ENCODE data around the gene MPND. TPM values are rescaled to one million over a fixed set of nuclear protein-coding genes. Genes with fewer than 3 reads are reported as not detected.
A peak's percentile ranks its signal among the peaks of the same experiment; 100 is the strongest.

The MPND gene, protein sequence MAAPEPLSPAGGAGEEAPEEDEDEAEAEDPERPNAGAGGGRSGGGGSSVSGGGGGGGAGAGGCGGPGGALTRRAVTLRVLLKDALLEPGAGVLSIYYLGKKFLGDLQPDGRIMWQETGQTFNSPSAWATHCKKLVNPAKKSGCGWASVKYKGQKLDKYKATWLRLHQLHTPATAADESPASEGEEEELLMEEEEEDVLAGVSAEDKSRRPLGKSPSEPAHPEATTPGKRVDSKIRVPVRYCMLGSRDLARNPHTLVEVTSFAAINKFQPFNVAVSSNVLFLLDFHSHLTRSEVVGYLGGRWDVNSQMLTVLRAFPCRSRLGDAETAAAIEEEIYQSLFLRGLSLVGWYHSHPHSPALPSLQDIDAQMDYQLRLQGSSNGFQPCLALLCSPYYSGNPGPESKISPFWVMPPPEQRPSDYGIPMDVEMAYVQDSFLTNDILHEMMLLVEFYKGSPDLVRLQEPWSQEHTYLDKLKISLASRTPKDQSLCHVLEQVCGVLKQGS
- total RNA-seq (2014; rRNA removed; shearing (Covaris generic); ENCODE audit: low replicate concordance) = 0.52 and 4.4 TPM in 2 replicates

DNA sequence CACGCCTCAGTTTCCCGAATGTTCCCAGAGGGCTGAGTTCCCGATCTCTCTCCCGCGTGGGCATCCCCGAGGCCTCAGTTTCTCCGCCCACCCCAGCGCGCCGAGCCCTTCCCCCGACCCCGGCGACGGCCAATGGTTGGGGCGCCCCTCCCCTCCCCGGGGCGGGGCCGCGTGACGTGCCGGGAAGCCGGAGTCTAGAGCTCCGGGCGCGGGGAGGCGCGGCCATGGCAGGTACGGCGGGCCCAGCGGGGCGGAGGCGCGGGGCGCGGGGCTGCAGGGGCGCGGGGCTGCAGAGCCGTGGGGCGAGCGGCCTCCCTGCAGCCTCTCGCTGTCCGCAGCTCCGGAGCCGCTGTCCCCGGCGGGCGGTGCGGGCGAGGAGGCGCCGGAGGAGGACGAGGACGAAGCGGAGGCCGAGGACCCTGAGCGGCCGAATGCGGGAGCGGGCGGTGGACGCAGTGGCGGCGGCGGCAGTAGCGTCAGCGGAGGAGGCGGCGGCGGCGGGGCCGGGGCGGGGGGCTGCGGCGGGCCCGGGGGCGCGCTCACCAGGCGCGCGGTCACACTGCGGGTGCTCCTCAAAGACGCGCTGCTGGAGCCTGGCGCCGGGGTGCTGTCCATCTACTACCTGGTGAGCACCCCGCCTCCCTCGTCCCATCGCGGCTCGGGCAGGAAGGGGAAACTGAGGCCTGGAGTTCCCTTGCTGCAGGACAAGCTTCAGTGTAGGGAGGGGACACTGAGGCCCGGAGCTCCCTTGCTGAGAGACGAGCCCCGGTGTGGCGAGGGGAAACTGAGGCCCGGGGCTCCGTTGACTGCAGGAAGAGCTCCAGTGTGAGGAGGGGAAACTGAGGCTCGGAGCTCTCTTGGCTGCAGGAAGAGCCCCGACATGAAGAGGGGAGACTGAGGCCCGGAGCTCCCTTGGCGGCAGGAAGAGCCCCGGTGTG is at the start of gene MPND:
MPND (plus strand) TSS at position 193 of the 938 bp plus-strand sequence; CDS start at position 225, 32 bp downstream.
- Histone ChIP-seq H3K9me3 (no peaks in the 10 kb centered on the region), H3K36me3 (no peaks in the 10 kb centered on the region), H3K27me3 (no peaks in the 10 kb centered on the region), H3K4me3 (peak within 1 kb of the TSS; percentile 64)
- DNase-seq = peak; percentile 73

DNA sequence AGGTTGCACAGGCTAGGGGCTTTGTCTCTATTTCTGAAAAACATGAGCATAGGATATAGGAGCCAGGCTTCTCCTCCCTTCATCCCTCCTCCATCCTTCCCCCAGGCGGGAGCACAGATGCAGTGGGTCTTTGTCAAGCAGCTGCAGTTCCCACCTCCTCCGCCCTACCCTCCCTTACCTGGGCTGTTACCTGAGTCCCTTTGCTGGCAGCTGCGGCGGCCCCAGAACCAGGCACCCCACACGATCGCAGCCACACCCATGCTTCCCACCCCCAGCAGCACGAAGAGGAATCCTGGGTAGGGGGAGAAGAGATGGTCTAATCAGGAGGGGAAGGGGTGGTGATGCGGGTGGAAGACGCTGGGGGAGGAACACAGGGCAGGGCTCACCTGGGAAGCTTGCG is 49.0 kb upstream of the MPND start:
- no peaks in the 10 kb centered on the region for H3K36me3 ChIP-seq
- H3K4me3 ChIP-seq = no peak overlapping the region
- H3K27me3 ChIP-seq = no peaks in the 10 kb centered on the region
- DNase-seq = no peak
- no peaks in the 10 kb centered on the region for H3K9me3 ChIP-seq

DNA sequence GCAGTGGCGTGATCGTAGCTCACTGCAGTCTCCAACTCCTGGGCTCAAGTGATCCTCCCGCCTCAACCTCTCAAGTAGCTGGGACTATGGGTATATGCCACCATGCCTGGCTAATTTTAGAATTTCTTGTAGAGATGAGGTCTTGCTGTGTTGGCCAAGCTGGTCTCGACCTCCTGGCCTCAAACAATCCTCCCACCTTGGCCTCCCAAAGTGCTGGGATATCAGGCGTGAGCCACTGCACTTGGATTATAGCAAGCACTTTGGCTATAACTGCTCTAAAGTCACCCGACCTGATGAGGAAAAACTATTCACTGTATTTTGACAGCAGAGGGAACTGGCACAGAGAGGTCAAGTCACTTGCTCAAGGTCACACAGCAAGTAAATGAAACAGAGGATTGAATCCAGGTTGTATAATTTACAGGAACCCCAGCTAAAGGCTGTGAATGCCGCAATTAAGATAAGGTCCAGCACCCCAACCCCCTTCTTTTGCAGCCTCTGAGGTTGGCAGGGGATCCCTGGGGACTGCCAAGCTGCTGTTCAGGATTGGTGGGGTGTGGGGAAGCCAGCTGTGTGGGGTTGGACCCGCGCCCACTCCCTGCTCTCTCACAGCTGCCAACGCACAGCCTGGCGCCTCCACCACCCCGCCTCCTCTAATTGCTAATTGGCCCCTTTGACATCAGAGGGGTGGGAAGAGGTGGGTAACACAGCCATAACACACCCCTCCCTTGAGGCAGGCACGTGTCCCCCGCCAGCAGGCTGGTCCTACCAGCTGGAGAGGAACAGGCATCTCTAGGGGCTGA is 47.2 kb upstream of the MPND start:
- Histone ChIP-seq H3K36me3 (no peaks in the 10 kb centered on the region), H3K9me3 (no peaks in the 10 kb centered on the region), H3K4me3 (no peak overlapping the region), H3K27me3 (no peaks in the 10 kb centered on the region)
- peak; percentile 7 for DNase-seq

DNA sequence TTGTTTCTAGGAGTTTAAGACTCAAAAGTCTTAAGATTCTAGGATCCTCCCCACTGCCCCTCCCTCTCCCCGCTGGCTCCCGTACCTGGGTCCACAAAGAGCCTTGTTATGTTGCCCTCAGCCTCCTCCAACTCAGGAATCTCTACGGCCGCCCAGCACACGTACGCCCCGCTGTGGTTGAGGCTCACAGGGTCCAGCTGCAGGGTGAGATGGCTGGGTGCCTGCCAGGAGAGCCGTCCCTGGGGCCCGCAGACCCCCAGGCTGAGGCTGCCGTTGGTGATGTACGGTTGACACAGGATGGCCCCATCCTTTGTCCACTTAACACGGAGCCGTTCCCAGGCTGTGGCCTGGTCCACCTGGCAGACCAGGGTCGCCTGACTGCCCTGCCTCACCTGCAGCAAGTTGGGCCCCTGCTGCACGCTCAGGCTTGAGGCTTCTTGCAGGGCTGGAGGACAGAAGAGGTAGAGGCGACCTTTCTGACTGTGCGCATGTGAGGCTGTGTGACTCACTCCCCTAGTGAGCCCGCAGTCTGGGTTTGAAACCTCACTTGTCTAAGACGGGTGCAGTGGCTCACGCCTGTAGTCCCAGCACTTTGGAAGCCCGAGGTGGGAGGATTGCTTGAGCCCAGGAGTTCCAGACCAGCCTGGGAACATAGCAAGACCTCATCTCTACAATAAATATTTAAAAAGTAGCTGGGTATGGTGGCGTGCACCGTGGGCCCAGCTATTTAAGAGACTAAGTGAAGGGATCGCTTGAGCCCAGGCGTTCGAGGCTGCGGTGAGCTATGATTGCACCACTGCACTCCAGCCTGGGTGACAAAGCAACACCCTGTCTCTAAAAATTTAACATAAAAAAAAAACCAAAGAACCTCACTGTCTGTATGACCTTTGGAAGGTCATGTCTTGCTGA is 45.2 kb upstream of the MPND start:
- no peak overlapping the region for H3K4me3 ChIP-seq
- no peaks in the 10 kb centered on the region for H3K36me3 ChIP-seq
- H3K9me3 ChIP-seq = no peaks in the 10 kb centered on the region
- H3K27me3 ChIP-seq = no peaks in the 10 kb centered on the region
- no peak for DNase-seq

DNA sequence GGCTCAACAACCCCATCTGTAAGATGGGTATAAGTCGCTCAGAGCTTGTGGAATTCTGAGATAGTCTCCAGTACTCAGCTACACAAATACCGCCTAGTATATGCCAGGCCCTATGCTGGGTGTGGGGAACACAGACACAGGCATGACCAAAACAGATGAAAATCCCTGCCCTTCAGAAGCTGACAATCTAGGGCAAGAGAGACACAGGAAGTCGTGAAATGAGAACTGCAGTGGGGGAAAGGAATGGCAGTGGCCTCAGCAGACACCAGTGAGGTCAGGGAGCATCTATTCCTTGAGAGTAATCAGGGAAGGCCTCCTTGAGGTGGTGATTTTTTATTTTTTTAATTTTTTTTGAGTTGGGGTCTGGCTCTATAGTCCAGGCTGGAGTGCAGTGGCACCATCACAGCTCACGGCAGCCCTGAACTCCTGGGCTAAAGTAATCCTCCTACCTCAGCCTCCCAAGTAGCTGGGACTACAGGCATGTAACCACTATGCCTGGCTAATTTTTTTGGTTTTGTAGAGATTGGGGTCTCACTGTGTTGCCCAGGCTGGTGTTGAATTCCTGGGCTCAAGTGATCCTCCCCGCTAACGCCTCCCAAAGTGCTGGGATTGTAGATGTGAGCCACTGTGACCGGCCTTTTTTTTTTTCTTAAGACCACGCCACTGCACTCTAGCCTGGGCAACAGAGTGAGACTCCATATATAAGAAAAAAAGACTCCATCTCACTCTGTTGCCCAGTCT is 44.4 kb upstream of the MPND start:
- no peaks in the 10 kb centered on the region for H3K9me3 ChIP-seq
- no peaks in the 10 kb centered on the region for H3K27me3 ChIP-seq
- H3K4me3 ChIP-seq = no peak overlapping the region
- no peaks in the 10 kb centered on the region for H3K36me3 ChIP-seq
- no peak for DNase-seq

DNA sequence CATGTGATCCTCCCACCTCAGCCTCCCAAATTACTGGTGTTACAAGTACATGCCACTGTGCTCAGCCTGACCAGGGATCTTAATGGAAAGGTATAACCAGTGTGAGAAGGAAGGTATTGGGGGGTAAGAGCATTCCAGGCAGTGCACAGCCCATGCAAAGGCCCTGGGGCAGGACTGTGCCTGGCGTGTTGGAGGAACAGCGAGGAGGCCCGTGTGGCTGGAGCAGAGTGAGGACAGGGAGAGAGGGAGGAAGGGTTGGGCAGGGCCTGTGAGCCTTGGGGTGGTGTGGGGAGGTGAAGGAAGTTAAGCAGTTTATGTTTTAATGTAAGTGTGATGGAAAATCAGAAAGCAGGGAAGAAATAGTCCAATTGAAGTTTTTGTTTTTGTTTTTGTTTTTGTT is 42.8 kb upstream of the MPND start:
- DNase-seq = no peak
- Histone ChIP-seq H3K4me3 (no peak overlapping the region), H3K27me3 (no peaks in the 10 kb centered on the region), H3K36me3 (no peaks in the 10 kb centered on the region), H3K9me3 (no peaks in the 10 kb centered on the region)

DNA sequence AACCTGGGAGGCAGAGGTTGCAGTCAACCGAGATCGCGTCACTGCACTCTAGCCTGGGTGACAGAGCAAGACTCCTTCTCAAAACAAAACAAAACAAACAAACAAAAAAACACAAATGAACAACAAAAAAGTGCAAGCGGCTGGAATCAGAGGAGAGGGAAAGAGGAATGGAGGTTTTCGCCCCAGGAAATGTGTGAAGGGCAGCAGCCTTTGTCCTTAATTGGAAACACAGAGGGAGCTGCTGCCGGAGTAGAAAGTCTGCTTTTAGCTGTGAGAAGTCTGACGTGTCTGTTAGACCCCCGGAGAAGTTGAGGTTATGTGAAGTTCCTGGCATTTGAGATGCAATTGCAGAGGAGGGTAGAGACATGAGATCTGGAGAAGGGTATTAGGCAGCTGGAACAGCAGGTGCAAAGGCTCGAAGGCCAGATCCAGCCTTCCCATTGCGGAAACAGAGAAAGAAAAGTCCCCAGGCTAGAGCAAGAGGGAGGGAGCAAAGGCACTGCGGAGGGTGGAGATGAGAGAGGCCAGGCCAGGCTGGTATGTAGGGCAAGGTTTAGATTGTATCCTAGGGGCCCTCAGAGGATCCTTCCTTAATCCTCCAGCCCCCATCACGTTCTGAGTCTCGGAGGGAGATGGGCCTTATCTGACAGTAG is 41.6 kb upstream of the MPND start:
- Histone ChIP-seq H3K27me3 (no peaks in the 10 kb centered on the region), H3K36me3 (no peaks in the 10 kb centered on the region), H3K4me3 (no peak overlapping the region), H3K9me3 (no peaks in the 10 kb centered on the region)
- DNase-seq = no peak

DNA sequence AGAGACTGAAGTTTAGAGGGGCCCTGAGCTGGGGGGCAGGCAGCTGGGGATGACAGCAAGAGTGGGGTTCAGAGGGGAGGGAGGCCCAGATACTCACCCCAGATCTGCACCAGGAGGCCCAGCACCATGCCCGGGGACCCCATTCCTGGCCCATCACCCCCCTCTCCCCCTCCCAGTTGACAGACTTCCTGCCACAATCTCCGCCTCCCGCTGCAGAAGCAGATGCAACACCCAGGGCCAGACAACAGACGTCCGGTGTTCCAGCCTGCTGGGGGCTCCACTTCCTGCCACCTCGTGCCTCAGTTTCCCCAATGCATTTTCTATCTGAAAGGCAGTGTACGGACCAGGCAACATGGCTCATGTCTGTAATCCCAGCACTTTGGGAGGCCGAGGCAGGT is 41.1 kb upstream of the MPND start, which contains the start of gene TMIGD2:
TMIGD2 (minus strand) TSS at position 147 of the 398 bp plus-strand sequence; CDS start at position 143, 4 bp downstream.
- DNase-seq = no peak
- Histone ChIP-seq H3K4me3 (no peak within 1 kb of the TSS), H3K36me3 (no peaks in the 10 kb centered on the region), H3K9me3 (no peaks in the 10 kb centered on the region), H3K27me3 (no peaks in the 10 kb centered on the region)

DNA sequence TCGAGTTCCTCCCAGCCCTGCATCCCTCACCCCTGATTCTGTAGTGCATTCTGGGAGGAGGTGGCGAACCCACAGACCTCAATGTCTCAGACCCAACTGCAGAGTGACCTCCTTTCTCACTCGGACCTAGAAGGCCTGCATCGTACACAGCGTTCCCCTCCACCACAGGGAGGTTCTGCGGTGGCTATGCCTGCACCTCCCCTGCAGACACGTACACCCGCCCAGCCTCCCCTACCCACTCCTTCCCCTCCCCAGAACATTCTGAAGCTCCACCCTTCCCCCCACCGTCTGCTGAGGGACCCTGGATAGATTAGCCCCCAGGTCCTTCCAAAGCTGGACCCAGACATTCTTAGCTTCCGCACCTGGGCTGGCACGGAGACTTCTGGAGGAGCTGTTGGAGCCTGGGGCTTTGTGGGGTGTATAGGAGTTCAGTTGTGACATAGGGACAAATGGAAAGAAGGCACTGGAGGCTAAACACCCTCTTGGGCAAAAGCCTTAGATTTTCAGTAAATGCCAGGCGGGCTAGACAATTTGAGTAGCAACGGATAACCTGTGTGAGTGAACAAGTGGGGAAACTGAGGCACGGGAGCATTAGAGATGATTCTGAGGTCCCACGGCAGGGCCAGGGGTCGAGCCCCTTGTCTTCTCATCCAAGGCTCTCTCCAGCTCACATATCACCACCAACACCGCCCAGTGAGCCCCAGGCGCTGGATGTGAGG is 39.4 kb upstream of the MPND start:
- no peak for DNase-seq
- H3K4me3 ChIP-seq = no peak overlapping the region
- H3K27me3 ChIP-seq = no peaks in the 10 kb centered on the region
- no peaks in the 10 kb centered on the region for H3K9me3 ChIP-seq
- H3K36me3 ChIP-seq = no peaks in the 10 kb centered on the region

DNA sequence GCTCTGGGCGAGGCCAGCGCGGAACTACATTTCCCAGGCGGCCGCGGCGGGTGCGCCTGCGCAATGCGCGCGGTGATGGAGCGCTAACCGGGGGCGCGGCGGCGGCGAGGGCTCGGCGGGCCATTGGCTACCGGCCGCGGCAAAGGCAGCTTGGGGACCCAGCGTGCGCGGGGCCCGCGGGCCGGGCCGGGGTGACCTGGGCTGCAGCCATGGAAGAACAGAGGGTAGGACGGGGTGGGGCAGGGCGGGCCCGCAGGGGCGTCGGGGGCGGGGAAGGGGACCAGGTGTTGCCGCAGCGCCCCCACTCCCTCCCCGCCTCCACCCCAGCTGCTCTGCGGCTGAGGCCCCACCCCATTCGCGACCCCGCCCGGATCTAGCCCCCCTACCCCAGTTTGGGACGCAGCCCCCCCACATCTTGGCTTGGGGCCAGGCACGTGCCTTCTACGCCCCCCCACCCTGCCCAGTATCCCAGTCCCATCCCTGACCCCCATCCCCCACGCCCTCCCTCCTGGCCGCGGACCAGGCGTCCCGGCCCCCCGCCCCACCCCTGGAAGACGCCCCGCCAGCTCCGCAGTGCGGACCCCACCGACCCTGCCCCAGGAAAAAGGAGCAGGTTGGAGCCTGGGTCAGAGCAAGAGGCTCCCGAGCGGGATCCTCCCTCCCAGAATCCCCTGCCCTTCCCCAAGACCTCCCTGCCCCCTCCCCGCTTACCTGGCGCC is 38.7 kb upstream of the MPND start, which contains the start of gene FSD1:
FSD1 (plus strand) TSS at position 61 of the 719 bp plus-strand sequence; CDS start at position 210, 149 bp downstream.
- no peaks in the 10 kb centered on the region for H3K9me3 ChIP-seq
- H3K36me3 ChIP-seq = no peaks in the 10 kb centered on the region
- DNase-seq = no peak
- no peaks in the 10 kb centered on the region for H3K27me3 ChIP-seq
- no peak within 1 kb of the TSS for H3K4me3 ChIP-seq

DNA sequence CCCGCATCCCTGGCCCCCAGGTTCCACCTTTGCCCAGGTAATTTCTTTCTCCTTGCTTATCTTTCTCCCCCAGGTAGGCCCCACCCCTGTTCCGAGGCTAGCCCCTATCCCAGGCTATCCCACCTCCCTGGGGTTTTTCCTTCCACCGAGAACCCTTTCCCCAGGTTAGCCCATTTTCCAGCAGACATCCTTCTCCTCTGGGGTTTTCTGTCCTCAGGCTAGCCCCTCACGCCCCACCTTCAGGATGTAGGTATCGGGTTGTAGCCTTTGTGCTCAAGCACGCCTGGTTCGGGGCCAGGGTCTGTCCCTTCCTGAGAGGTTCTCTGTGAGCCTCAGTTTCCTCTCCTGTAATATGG is 38.1 kb upstream of the MPND start:
- no peak for DNase-seq
- Histone ChIP-seq H3K4me3 (no peak overlapping the region), H3K36me3 (no peaks in the 10 kb centered on the region), H3K9me3 (no peaks in the 10 kb centered on the region), H3K27me3 (no peaks in the 10 kb centered on the region)

DNA sequence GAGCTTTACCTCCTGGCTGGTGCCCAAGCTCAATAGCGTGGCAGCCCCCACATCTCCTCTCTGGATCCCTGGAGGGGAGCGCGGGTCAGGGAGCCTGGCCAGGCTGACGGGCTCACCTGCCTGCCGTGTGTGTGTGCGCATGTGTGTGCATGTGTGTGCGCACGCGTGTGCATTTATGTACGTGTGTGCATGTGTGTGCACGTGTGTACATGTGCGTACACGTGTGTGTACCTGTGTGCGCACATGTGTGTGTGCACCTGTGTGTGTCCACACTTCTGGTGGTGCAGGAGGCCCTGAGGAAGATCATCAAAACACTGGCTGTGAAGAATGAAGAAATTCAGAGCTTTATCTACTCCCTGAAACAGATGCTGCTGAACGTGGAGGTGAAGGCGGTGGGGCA is 37.7 kb upstream of the MPND start:
- DNase-seq = no peak
- Histone ChIP-seq H3K27me3 (no peaks in the 10 kb centered on the region), H3K36me3 (no peaks in the 10 kb centered on the region), H3K4me3 (no peak overlapping the region), H3K9me3 (no peaks in the 10 kb centered on the region)

DNA sequence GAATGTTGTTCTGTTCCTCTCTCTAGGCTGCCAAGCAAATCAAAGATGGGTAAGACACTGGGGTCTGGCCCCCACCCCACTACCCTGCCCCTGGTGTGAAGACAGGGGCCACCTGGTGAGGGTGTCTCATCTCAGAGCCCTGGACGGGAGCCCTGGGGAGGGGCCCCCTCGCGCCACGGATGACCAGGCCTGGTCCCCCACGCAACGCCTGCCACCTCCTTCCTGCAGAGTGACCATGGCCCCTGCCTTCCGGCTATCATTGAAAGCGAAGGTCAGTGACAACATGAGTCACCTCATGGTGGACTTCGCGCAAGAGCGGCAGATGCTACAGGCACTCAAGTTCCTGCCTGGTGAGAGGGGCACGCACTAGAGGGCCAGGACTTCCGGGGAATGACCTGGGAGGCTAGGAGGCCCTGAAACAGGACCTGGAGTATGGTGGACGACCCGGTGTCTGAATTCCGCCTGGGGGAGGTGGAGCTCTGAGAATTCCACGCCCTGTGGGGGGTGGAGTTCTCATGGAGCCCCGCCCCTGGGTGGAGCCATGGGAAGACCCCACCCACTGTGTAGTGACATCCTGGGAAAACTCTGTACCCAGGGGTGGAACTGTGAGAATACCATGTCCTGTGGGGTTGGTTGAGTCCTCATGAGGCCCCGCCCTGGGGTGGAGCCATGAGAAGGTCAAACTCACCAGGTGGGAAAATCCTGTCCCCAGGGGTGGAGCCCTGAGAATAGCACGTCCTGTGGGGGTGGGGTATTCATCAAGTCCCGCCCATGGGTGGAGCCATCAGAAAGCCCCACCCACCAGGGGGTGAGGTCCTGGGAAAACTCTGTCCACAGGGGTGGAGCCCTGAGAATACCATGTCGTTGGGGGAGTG is 32.9 kb upstream of the MPND start:
- H3K27me3 ChIP-seq = no peaks in the 10 kb centered on the region
- H3K36me3 ChIP-seq = no peaks in the 10 kb centered on the region
- H3K4me3 ChIP-seq = no peak overlapping the region
- no peaks in the 10 kb centered on the region for H3K9me3 ChIP-seq
- no peak for DNase-seq
